Measurements from ENCODE around the gene UGT1A7.

DNA sequence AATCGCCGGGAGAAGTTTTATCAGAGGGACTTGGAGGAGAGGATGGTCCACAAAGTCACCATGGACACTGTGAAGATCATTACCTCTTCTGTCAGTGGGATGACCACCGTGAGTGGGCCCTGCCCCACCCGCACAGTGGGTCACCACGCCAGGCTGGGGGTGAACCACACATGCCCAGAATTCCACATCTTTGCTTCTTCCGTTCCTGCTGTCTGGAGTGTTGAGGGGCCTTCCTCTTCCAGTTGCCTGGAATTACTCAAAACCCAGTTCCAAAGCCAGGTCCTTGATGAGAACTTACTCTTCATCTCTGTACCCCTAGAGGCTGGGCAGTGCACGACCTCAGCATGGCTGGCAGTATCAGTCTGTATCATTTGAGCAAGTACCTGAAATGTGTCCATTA, 118.5 kb downstream of the UGT1A7 start:
- TF ChIP-seq, protein P1, sequence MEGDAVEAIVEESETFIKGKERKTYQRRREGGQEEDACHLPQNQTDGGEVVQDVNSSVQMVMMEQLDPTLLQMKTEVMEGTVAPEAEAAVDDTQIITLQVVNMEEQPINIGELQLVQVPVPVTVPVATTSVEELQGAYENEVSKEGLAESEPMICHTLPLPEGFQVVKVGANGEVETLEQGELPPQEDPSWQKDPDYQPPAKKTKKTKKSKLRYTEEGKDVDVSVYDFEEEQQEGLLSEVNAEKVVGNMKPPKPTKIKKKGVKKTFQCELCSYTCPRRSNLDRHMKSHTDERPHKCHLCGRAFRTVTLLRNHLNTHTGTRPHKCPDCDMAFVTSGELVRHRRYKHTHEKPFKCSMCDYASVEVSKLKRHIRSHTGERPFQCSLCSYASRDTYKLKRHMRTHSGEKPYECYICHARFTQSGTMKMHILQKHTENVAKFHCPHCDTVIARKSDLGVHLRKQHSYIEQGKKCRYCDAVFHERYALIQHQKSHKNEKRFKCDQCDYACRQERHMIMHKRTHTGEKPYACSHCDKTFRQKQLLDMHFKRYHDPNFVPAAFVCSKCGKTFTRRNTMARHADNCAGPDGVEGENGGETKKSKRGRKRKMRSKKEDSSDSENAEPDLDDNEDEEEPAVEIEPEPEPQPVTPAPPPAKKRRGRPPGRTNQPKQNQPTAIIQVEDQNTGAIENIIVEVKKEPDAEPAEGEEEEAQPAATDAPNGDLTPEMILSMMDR (IDR thresholded peaks at IDR 0.05; ENCODE audit: low read depth, low read length, poor library complexity, severe bottlenecking): no peak
- no peak for TF ChIP-seq EZH2phosphoT487 (IDR thresholded peaks at IDR 0.05; ENCODE audit: borderline replicate concordance, low read length)

Measured in DOHH2 (cell line).